ENCODE data around the gene IGFBP3. TPM values are rescaled to one million over a fixed set of nuclear protein-coding genes. Genes with fewer than 3 reads are reported as not detected.

The IGFBP3 gene
- total RNA-seq, 4 donors from 2014 or later: 81.4 to 203 (median 90.2) TPM

DNA sequence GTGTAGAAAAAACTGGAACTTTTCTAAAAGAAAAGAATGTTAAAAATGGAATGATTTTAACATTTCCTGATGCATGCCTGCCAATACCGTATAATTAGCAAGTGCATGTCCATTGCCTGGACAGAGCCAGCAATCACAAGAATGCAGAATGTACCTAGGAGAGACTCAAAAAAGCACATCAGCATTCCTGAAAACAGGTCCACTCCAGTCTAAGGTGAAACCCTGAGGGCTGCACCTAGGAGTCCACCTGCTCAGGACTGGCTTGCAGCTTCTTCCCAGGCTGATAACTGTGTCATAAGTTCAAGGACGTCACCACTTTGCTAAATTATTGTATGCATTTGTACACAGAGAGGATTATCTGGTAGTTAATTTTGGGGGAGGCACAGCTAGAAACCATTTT lies 53.6 kb downstream of the IGFBP3 start:
- no peak for TF ChIP-seq POLR2A (IDR thresholded peaks at IDR 0.05)
- TF ChIP-seq, protein P1, sequence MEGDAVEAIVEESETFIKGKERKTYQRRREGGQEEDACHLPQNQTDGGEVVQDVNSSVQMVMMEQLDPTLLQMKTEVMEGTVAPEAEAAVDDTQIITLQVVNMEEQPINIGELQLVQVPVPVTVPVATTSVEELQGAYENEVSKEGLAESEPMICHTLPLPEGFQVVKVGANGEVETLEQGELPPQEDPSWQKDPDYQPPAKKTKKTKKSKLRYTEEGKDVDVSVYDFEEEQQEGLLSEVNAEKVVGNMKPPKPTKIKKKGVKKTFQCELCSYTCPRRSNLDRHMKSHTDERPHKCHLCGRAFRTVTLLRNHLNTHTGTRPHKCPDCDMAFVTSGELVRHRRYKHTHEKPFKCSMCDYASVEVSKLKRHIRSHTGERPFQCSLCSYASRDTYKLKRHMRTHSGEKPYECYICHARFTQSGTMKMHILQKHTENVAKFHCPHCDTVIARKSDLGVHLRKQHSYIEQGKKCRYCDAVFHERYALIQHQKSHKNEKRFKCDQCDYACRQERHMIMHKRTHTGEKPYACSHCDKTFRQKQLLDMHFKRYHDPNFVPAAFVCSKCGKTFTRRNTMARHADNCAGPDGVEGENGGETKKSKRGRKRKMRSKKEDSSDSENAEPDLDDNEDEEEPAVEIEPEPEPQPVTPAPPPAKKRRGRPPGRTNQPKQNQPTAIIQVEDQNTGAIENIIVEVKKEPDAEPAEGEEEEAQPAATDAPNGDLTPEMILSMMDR (IDR thresholded peaks at IDR 0.05 in 4 of 5, conservative IDR thresholded peaks at IDR 0.05 in 1 of 5): no peak
- in situ Hi-C loops (cut with MboI; ENCODE audit: low sequenced_read_pairs in 4 of 4): loop anchor here (25.0 kb wide), 2 partner anchors 205 to 705 kb away; partner anchors contain the start of gene RAMP3 (in 4 of the 4)

DNA sequence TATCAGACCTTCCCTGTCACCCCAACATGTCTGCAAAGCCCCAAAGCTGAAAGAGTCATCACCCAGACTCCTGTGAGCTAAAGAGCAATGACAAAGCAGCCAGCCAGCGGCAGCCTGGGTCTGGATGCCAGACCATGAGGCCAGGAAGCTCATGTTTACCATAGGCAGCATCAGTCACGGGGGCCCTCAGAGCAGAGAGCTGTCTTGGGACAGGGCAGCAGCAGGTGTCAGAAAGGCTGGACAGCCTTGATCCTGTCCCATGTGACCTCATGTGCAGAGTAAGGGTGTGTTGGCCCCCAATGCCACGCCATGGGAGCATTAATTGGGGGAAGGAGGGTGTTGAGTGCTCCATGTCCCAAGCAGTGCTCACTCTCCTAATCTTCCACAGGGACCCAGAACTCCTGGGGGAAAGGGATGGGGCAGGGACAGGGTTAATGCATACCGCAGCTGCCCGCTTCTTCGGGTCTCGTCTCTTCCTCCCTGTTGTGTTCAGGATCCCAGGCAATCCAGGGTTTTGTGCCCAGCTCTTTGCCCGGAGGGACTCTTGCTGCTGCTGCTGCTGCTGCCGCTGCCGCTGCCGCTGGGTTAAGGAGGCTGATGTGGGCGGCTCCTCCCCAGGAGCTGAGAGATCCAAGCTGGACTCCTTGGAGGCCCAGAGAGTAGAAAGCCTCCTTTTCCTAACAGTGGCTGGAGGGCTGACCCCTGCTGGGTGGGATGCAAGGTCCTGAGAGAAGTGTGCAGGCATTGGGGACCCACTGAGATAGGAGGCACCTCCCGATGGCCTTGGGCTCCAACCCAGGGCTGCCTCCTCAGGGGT lies 55.3 kb downstream of the IGFBP3 start:
- TF ChIP-seq, protein P1 (IDR thresholded peaks at IDR 0.05 in 4 of 5, conservative IDR thresholded peaks at IDR 0.05 in 1 of 5): no peak
- no peak for TF ChIP-seq POLR2A (IDR thresholded peaks at IDR 0.05)
- Histone ChIP-seq H3K4me1 (no peaks in the 10 kb centered on the region), H3K36me3 (no peaks in the 10 kb centered on the region), H3K27me3 (peaks cover 0 to 5% (median 2%) of the 10 kb centered on the region in 3 donors), H3K27ac (no peak overlapping the region), H3K9me3 (no peaks in the 10 kb centered on the region), H3K4me3 (no peak overlapping the region)
- ATAC-seq (no peak), DNase-seq (no peak)
- intact Hi-C loops (cut with DNase I; ENCODE audit: low total_unique reads): no loop called here
- in situ Hi-C loops (cut with MboI; ENCODE audit: low sequenced_read_pairs in 4 of 4): loop anchor here (25.0 kb wide), 2 partner anchors 204 to 704 kb away; partner anchors contain the start of gene RAMP3 (in 4 of the 4)

More for the DNA sequence above, 53.6 kb downstream of the IGFBP3 start:
- Histone ChIP-seq H3K36me3 (no peaks in the 10 kb centered on the region), H3K27me3 (peaks cover 0 to 5% (median 0%) of the 10 kb centered on the region in 3 donors), H3K27ac (no peak overlapping the region), H3K4me1 (no peaks in the 10 kb centered on the region), H3K9me3 (no peaks in the 10 kb centered on the region), H3K4me3 (no peak overlapping the region)
- ATAC-seq (no peak), DNase-seq (no peak)
- intact Hi-C loops (cut with DNase I; ENCODE audit: low total_unique reads): no loop called here

DNA sequence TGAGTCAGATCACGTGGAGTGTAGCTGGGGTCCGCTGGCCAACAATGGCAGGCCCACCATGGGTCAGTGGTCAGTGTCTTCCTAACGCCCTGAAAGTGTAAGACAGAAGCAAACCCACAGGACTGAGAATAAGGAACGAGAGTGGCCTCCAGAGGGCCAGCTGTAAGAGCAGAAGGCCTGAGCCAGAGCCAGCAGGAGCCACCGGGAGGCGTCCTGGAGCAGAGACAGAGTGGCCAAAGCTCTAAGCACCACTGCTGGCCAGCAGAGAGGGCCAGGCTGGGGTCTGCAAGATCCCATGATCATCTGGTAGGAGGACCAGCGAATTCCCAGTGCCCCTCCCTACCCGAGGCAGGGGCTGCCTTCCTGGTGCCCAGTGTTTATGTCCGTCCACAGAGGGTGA lies 57.4 kb downstream of the IGFBP3 start:
- Histone ChIP-seq H3K27ac (no peak overlapping the region), H3K4me1 (no peaks in the 10 kb centered on the region), H3K4me3 (no peak overlapping the region), H3K27me3 (peaks cover 0 to 5% (median 2%) of the 10 kb centered on the region in 3 donors), H3K36me3 (no peaks in the 10 kb centered on the region), H3K9me3 (no peaks in the 10 kb centered on the region)
- DNase-seq (no peak), ATAC-seq (no peak)
- intact Hi-C loops (cut with DNase I; ENCODE audit: low total_unique reads) (no loop called here), in situ Hi-C loops (cut with MboI; ENCODE audit: low sequenced_read_pairs in 4 of 4) (loop anchor here (25.0 kb wide), 2 partner anchors 201 to 701 kb away; partner anchors contain the start of gene RAMP3 (in 4 of the 4))
- TF ChIP-seq, protein P1 (IDR thresholded peaks at IDR 0.05 in 4 of 5, conservative IDR thresholded peaks at IDR 0.05 in 1 of 5): no peak
- no peak for TF ChIP-seq POLR2A (IDR thresholded peaks at IDR 0.05)

Other genes with a start within 250 kb of the IGFBP3 start
- gene CCDC201, start 48.2 kb downstream of the IGFBP3 start, total RNA-seq: not detected
- 1 to 10 TPM in 1 of 4 donors, under 1 TPM in 1, not detected in 2; 0.49 to 3.6 TPM for gene IGFBP1, start 32.8 kb downstream of the IGFBP3 start, total RNA-seq

All from gastrocnemius medialis (tissue), 4 donors.